Renal cortical epithelial cell (primary cell): Measurements from ENCODE around the gene LRRC43. TPM values are rescaled to one million over a fixed set of nuclear protein-coding genes. Genes with fewer than 3 reads are reported as not detected.
A peak's percentile ranks its signal among the peaks of the same experiment; 100 is the strongest.
"Not testable (repeated sequence)": the region's sequence is repeated elsewhere in the genome, so short reads cannot be mapped to it uniquely, and the experiment has no call there.

ENCODE experiments used
- DNase-seq: peaks from one replicate; pipeline ENCODE4 v3.0.0-alpha.2; 2011; ENCODE audit warnings: low read depth
- total RNA-seq: library from RNA; depleted of rRNA; stranded (reverse); fragments of >200 nt; gene quantifications from 2 replicates; pipeline ENCODE4 v1.2.3, GENCODE V29; 2014

The LRRC43 gene
- total RNA-seq, 1 donor from 2014 or later: 1.3 TPM

- DNase-seq: no peak
These were observed 9.5 kb downstream of the LRRC43 start for GRCh38 chr12:122192441-122192840.

GRCh38 chr12:122194804-122195203 is 11.9 kb downstream of the LRRC43 start:
- DNase-seq: no peak

GRCh38 chr12:122195405-122195804 is 12.5 kb downstream of the LRRC43 start:
- DNase-seq: no peak

GRCh38 chr12:122197612-122197966 is 14.7 kb downstream of the LRRC43 start:
- DNase-seq: no peak

GRCh38 chr12:122199484-122200355 is 16.8 kb downstream of the LRRC43 start:
- DNase-seq: no peak

GRCh38 chr12:122200541-122201175 is 17.7 kb downstream of the LRRC43 start:
- DNase-seq: no peak

- DNase-seq: no peak
These were observed 18.5 kb downstream of the LRRC43 start for GRCh38 chr12:122201381-122201780.

- no peak for DNase-seq
These were observed 19.1 kb downstream of the LRRC43 start for GRCh38 chr12:122202017-122202416.

GRCh38 chr12:122202811-122203210 is 19.9 kb downstream of the LRRC43 start:
- DNase-seq: not testable (repeated sequence)

GRCh38 chr12:122203301-122204166 is 20.6 kb downstream of the LRRC43 start, which contains the start of gene B3GNT4:
Gene B3GNT4, plus strand, starts transcription at chr12:122203709. Its CDS starts 910 bp downstream, at chr12:122204619.
- DNase-seq: peak; percentile 28

GRCh38 chr12:122204167-122205052 is 21.5 kb downstream of the LRRC43 start:
- DNase-seq: no peak

GRCh38 chr12:122205053-122205925 is 22.4 kb downstream of the LRRC43 start:
- DNase-seq: no peak

- DNase-seq: no peak
These were observed 23.4 kb downstream of the LRRC43 start for GRCh38 chr12:122206111-122206881.

- DNase-seq: no peak
These were observed 24.1 kb downstream of the LRRC43 start for GRCh38 chr12:122206976-122207375.

GRCh38 chr12:122207391-122207790 is 24.5 kb downstream of the LRRC43 start:
- no peak for DNase-seq

- no peak for DNase-seq
These were observed 25.3 kb downstream of the LRRC43 start for GRCh38 chr12:122208073-122208820.

- peak; percentile 29 for DNase-seq
These were observed 32.8 kb downstream of the LRRC43 start for GRCh38 chr12:122215771-122216170.

GRCh38 chr12:122216445-122216844 is 33.5 kb downstream of the LRRC43 start:
- no peak for DNase-seq
